ENCODE data around the gene DRC7. TPM values are rescaled to one million over a fixed set of nuclear protein-coding genes. Genes with fewer than 3 reads are reported as not detected.
"Not testable (repeated sequence)": the region's sequence is repeated elsewhere in the genome, so short reads cannot be mapped to it uniquely, and the experiment has no call there.

Gene DRC7
- total RNA-seq, 1 experiment from 2014 or later = not detected

DNA sequence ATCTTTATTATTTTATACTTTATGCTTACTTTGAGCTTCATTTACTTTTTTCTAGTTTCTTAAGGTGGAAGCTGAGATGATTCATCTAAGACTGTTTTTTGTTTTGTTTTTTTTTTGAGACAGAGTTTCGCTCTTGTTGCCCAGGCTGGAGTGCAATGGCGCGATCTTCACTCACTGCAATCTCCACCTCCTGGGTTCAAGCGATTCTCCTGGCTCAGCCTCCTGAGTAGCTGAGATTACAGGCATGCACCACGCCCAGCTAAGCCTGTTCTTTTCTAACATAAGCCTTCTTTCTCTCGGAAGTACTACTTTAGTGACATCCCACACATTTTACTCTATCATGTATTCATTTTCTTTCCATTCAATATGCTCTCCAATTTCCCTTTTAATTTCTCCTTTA, 18.0 kb downstream of the DRC7 start:
- not testable (repeated sequence) for H3K4me3 ChIP-seq; DNase-seq (ENCODE audit: low read depth in 1 of 2, low spot score in 2 of 2); H3K27me3 ChIP-seq (replicated peaks); H3K27ac ChIP-seq; H3K36me3 ChIP-seq; H3K4me1 ChIP-seq (replicated peaks); H3K9me3 ChIP-seq (replicated peaks)

- H3K27me3 ChIP-seq (replicated peaks) = peaks cover 9% of the 10 kb centered on the region
- no peaks in the 10 kb centered on the region for H3K4me1 ChIP-seq (replicated peaks)
- H3K36me3 ChIP-seq = no peaks in the 10 kb centered on the region
- no peak overlapping the region for H3K4me3 ChIP-seq
- H3K9me3 ChIP-seq (replicated peaks) = no peaks in the 10 kb centered on the region
- no peak for DNase-seq (ENCODE audit: low read depth in 1 of 2, low spot score in 2 of 2)
- no peak overlapping the region for H3K27ac ChIP-seq
Observed at GRCh38 chr16:57713596-57713995, 19.0 kb downstream of the DRC7 start.

GRCh38 chr16:57714047-57714446, 19.4 kb downstream of the DRC7 start:
- DNase-seq (ENCODE audit: low read depth in 1 of 2, low spot score in 2 of 2) = no peak
- Histone ChIP-seq H3K27ac (no peak overlapping the region), H3K27me3 (replicated peaks) (peaks cover 9% of the 10 kb centered on the region), H3K4me1 (replicated peaks) (no peaks in the 10 kb centered on the region), H3K4me3 (no peak overlapping the region), H3K36me3 (no peaks in the 10 kb centered on the region), H3K9me3 (replicated peaks) (no peaks in the 10 kb centered on the region)

GRCh38 chr16:57720142-57720575, 25.6 kb downstream of the DRC7 start:
- Histone ChIP-seq H3K27me3 (replicated peaks) (peaks cover 6% of the 10 kb centered on the region; the same call in 1 of the 2 replicates), H3K36me3 (no peaks in the 10 kb centered on the region), H3K4me1 (replicated peaks) (no peaks in the 10 kb centered on the region), H3K4me3 (no peak overlapping the region), H3K27ac (no peak overlapping the region), H3K9me3 (replicated peaks) (no peaks in the 10 kb centered on the region)
- DNase-seq (ENCODE audit: low read depth in 1 of 2, low spot score in 2 of 2) = peak in 1 of 2 experiments; percentile 18

- no peak for DNase-seq (ENCODE audit: low read depth in 1 of 2, low spot score in 2 of 2)
- Histone ChIP-seq H3K27me3 (replicated peaks) (no peaks in the 10 kb centered on the region), H3K36me3 (no peaks in the 10 kb centered on the region), H3K4me3 (no peak overlapping the region), H3K4me1 (replicated peaks) (no peaks in the 10 kb centered on the region), H3K9me3 (replicated peaks) (no peaks in the 10 kb centered on the region), H3K27ac (no peak overlapping the region)
Observed at GRCh38 chr16:57721356-57722209, 27.0 kb downstream of the DRC7 start.

DNA sequence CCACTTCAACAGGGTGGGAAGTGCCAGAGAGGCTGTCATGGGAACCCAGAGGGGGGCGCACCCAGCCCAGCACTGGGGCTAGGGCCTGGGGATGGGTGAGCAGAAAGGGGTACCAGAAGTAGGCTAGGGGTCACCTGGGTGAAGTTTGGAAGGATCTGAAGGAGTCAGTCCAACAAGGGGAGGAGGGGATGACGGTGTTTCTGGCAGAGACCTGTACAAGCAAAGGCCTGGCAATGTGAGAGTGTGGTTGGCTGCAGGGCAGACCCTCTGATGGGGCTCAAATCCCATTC, 27.5 kb downstream of the DRC7 start:
- Histone ChIP-seq H3K4me3 (no peak overlapping the region), H3K36me3 (no peaks in the 10 kb centered on the region), H3K9me3 (replicated peaks) (no peaks in the 10 kb centered on the region), H3K4me1 (replicated peaks) (no peaks in the 10 kb centered on the region), H3K27me3 (replicated peaks) (no peaks in the 10 kb centered on the region), H3K27ac (no peak overlapping the region)
- DNase-seq (ENCODE audit: low read depth in 1 of 2, low spot score in 2 of 2) = no peak

DNA sequence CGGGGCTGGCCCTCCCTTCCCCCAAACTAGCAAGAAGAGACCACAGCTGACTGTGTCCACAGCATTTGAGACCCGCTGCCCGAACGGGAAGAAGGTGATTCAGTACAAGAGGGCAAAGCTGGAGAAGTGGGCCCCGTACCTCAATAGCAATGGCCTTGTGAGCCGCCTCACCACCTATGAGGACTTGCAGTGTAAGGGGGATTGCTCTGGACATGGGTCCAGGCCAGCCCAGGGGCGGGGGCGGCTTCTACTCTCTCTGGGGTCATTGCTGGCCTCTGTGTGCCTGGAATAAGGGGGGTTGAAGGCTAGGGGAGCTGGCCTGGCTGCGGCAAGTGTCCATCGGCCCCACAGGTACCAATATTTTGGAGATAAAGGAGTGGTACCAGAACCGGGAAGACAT, 28.0 kb downstream of the DRC7 start:
- Histone ChIP-seq H3K27me3 (replicated peaks) (no peaks in the 10 kb centered on the region), H3K4me1 (replicated peaks) (no peaks in the 10 kb centered on the region), H3K9me3 (replicated peaks) (no peaks in the 10 kb centered on the region), H3K4me3 (no peak overlapping the region), H3K27ac (no peak overlapping the region), H3K36me3 (no peaks in the 10 kb centered on the region)
- no peak for DNase-seq (ENCODE audit: low read depth in 1 of 2, low spot score in 2 of 2)

DNA sequence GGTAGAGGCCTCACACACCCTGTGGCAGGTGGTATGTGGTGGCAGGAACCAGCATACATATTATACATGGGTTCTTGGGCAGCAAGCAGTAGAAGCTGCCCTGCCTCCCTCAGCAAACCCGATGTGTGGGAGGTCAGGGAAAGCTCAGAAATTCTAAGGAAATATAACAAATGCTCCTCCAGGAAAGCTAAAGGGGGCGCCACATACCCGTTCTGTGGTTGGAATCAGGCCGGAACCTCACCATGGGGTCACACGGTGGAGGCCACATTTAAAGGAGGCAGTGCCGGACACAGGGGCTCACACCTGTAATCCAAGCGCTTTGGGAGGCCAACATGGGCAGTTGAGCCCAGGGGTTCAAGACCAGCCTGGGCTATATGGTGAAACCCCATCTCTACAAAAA, 28.6 kb downstream of the DRC7 start:
- H3K27ac ChIP-seq = no peak overlapping the region
- no peak overlapping the region for H3K4me3 ChIP-seq
- H3K36me3 ChIP-seq = no peaks in the 10 kb centered on the region
- H3K4me1 ChIP-seq (replicated peaks) = no peaks in the 10 kb centered on the region
- H3K9me3 ChIP-seq (replicated peaks) = no peaks in the 10 kb centered on the region
- no peaks in the 10 kb centered on the region for H3K27me3 ChIP-seq (replicated peaks)
- DNase-seq (ENCODE audit: low read depth in 1 of 2, low spot score in 2 of 2) = no peak

DNA sequence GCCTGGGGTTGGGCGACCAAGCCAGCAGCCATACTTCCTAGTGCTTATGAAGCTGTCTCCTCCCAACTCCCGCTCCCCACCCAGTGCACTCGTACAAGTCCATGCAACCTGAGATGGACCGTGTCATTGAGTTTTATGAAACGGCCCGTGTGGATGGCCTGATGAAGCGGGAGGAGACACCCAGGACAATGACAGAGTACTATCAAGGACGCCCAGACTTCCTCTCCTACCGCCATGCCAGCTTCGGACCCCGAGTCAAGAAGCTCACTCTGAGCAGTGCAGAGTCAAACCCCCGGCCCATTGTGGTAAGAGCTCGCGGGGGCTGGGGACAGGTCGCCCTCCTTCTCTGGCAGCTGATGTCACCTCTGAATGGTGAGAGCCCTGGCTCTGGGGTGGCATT, 29.9 kb downstream of the DRC7 start:
- Histone ChIP-seq H3K27me3 (replicated peaks) (no peaks in the 10 kb centered on the region), H3K4me1 (replicated peaks) (no peaks in the 10 kb centered on the region), H3K36me3 (no peaks in the 10 kb centered on the region), H3K9me3 (replicated peaks) (no peaks in the 10 kb centered on the region), H3K4me3 (no peak overlapping the region), H3K27ac (no peak overlapping the region)
- no peak for DNase-seq (ENCODE audit: low read depth in 1 of 2, low spot score in 2 of 2)

- Histone ChIP-seq H3K4me1 (replicated peaks) (no peaks in the 10 kb centered on the region), H3K4me3 (no peak overlapping the region), H3K27me3 (replicated peaks) (no peaks in the 10 kb centered on the region), H3K27ac (no peak overlapping the region), H3K9me3 (replicated peaks) (no peaks in the 10 kb centered on the region), H3K36me3 (no peaks in the 10 kb centered on the region)
- no peak for DNase-seq (ENCODE audit: low read depth in 1 of 2, low spot score in 2 of 2)
Observed at GRCh38 chr16:57725151-57725550, 30.5 kb downstream of the DRC7 start.

GRCh38 chr16:57725554-57725953, 30.9 kb downstream of the DRC7 start:
- H3K27me3 ChIP-seq (replicated peaks) = no peaks in the 10 kb centered on the region
- no peak overlapping the region for H3K4me3 ChIP-seq
- no peaks in the 10 kb centered on the region for H3K4me1 ChIP-seq (replicated peaks)
- no peak for DNase-seq (ENCODE audit: low read depth in 1 of 2, low spot score in 2 of 2)
- H3K27ac ChIP-seq = no peak overlapping the region
- no peaks in the 10 kb centered on the region for H3K36me3 ChIP-seq
- no peaks in the 10 kb centered on the region for H3K9me3 ChIP-seq (replicated peaks)

GRCh38 chr16:57725976-57726375, 31.4 kb downstream of the DRC7 start:
- no peak overlapping the region for H3K27ac ChIP-seq
- H3K4me3 ChIP-seq = no peak overlapping the region
- DNase-seq (ENCODE audit: low read depth in 1 of 2, low spot score in 2 of 2) = no peak
- no peaks in the 10 kb centered on the region for H3K36me3 ChIP-seq
- H3K4me1 ChIP-seq (replicated peaks) = no peaks in the 10 kb centered on the region
- H3K9me3 ChIP-seq (replicated peaks) = no peaks in the 10 kb centered on the region
- no peaks in the 10 kb centered on the region for H3K27me3 ChIP-seq (replicated peaks)

DNA sequence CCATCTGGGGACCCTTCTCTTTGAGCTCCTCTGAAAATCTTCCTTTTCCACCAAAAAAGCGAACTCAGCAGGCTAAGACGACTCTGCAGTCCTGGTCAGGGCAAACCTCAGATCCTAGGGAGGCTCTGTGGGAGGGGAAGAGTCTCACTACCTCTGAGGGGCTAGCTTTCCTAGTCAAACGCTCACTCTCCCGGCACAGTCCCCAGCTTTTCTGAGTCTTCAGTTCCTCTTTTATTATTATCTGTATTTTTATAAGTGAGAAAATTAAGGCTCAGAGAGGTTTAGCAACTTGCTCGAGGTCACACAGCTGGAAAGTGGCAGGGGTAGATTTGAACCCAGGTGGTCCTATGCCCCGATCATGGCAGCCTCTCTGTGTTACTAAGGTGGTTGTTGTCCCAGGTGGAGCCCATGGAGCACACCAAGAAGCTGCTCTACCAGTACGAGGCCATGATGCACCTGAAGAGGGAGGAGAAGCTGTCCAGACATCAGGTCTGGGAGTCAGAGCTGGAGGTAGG, 31.9 kb downstream of the DRC7 start:
- Histone ChIP-seq H3K9me3 (replicated peaks) (no peaks in the 10 kb centered on the region), H3K4me3 (no peak overlapping the region), H3K4me1 (replicated peaks) (no peaks in the 10 kb centered on the region), H3K27me3 (replicated peaks) (no peaks in the 10 kb centered on the region), H3K36me3 (no peaks in the 10 kb centered on the region), H3K27ac (no peak overlapping the region)
- no peak for DNase-seq (ENCODE audit: low read depth in 1 of 2, low spot score in 2 of 2)

GRCh38 chr16:57727610-57728009, 33.0 kb downstream of the DRC7 start:
- no peak overlapping the region for H3K27ac ChIP-seq
- no peak overlapping the region for H3K4me3 ChIP-seq
- no peaks in the 10 kb centered on the region for H3K4me1 ChIP-seq (replicated peaks)
- no peaks in the 10 kb centered on the region for H3K9me3 ChIP-seq (replicated peaks)
- no peaks in the 10 kb centered on the region for H3K36me3 ChIP-seq
- no peaks in the 10 kb centered on the region for H3K27me3 ChIP-seq (replicated peaks)
- DNase-seq (ENCODE audit: low read depth in 1 of 2, low spot score in 2 of 2) = no peak

Data from SJSA1 (cell line).